Sigmoid colon (tissue), 7 donors: ENCODE measurements around the gene ARTN. TPM values are rescaled to one million over a fixed set of nuclear protein-coding genes. Genes with fewer than 3 reads are reported as not detected.

Experiments
- DNase-seq: peaks from one replicate; pipeline ENCODE4 v3.0.0-alpha.2; 2019
- H3K27ac ChIP-seq, 4 donors: fragments of 200-600 bp; sonication (generic); one replicate each; pipeline ENCODE4 v1.5.1; 2016 to 2019; ENCODE audit warnings: mild to moderate bottlenecking in 1 of 4
- H3K27me3 ChIP-seq, 3 donors: fragments of 200-600 bp; sonication (generic); one replicate each; pipeline ENCODE4 v1.5.1; 2019; ENCODE audit warnings: mild to moderate bottlenecking in 1 of 3
- H3K36me3 ChIP-seq, 4 donors: fragments of 200-600 bp; sonication (generic); one replicate each; pipeline ENCODE4 v1.5.1; 2016 to 2019
- H3K4me1 ChIP-seq, 4 donors: fragments of 200-600 bp; sonication (generic); one replicate each; pipeline ENCODE4 v1.5.1; 2017 to 2019
- H3K4me3 ChIP-seq, 4 donors: fragments of 200-600 bp; sonication (generic); one replicate each; pipeline ENCODE4 v1.5.1; 2017 to 2019; ENCODE audit warnings: mild to moderate bottlenecking in 2 of 4, moderate library complexity in 1 of 4
- H3K9me3 ChIP-seq, 4 donors: fragments of 200-600 bp in 3 of 4; sonication (generic) in 3 of 4; one replicate each; pipeline versions ENCODE4 v1.5.1 to v1.6.1; 2013 to 2019
- CTCF ChIP-seq, 4 experiments: fragments of 450-650 bp in 3 of 4; fragments of 200-600 bp in 1 of 4; IDR thresholded peaks; one replicate each; pipeline ENCODE4 v1.5.1; 2016 to 2019; ENCODE audit warnings: antibody characterized with exemption in 4 of 4, mild to moderate bottlenecking in 3 of 4, moderate library complexity in 2 of 4
- EP300 ChIP-seq, 4 donors: sonication (generic); formaldehyde crosslinking; IDR thresholded peaks; one replicate each; pipeline ENCODE4 v1.6.1; 2017; ENCODE audit warnings: antibody characterized with exemption in 4 of 4
- POLR2A ChIP-seq, 2 donors: fragments of 450-650 bp; IDR thresholded peaks; one replicate each; pipeline ENCODE4 v1.6.1; 2016; ENCODE audit warnings: antibody characterized with exemption in 2 of 2, mild to moderate bottlenecking in 2 of 2, moderate library complexity in 2 of 2
- POLR2AphosphoS5 ChIP-seq, 4 donors: sonication (generic); formaldehyde crosslinking; IDR thresholded peaks; one replicate each; pipeline ENCODE4 v1.6.1; 2017; ENCODE audit warnings: antibody characterized with exemption in 4 of 4
- WGBS, 2 donors: extraction: QIAGEN DNeasy Blood & Tissue Kit; methylation state at CpG; one replicate each; pipeline ENCODE4 v1.1.7; 2013; 5-methylcytosine and 5-hydroxymethylcytosine counted together
- intact Hi-C: fragments of 100-400 bp; cut with DNase I; formaldehyde crosslinking; loops from one replicate; pipeline ENCODE4 v1.15.1; 2023
- polyA plus RNA-seq, 3 donors: library from polyadenylated mRNA; stranded (reverse); fragments of 200-250 nt; gene quantifications; one replicate each; pipeline ENCODE4 v1.2.3, GENCODE V29; 2013
- total RNA-seq, 4 donors: library from RNA; depleted of rRNA; stranded (reverse); fragments of >200 nt; gene quantifications; one replicate each; pipeline ENCODE4 v1.1.0, GENCODE V29; 2016
- donor health status: healthy with polysubstance abuse.
- donor health status: Bipolar disorder and iron deficiency.
- donor health status: healthy.

The ARTN gene
- total and polyA plus RNA-seq, 7 donors, result 0.99 to 8.1 (median 2.4) TPM; not detected in 2

GRCh38 chr1:43942411-43942810, 8.8 kb downstream of the ARTN start:
- WGBS, 2 donors, result 92 to 96% methylated on average over 3 of the region's 3 CpGs
- TF ChIP-seq POLR2A (IDR thresholded peaks at IDR 0.05), result no peak
- no peak for TF ChIP-seq POLR2AphosphoS5 (IDR thresholded peaks at IDR 0.05)

GRCh38 chr1:43944860-43945259, 11.3 kb downstream of the ARTN start:
- no peak overlapping the region for H3K4me3 ChIP-seq
- no peak for TF ChIP-seq POLR2AphosphoS5 (IDR thresholded peaks at IDR 0.05)
- TF ChIP-seq CTCF (IDR thresholded peaks at IDR 0.05), result no peak
- TF ChIP-seq EP300 (IDR thresholded peaks at IDR 0.05), result no peak
- TF ChIP-seq POLR2A (IDR thresholded peaks at IDR 0.05), result no peak
- H3K27me3 ChIP-seq, result no peaks in the 10 kb centered on the region
- peaks cover 0 to 43% (median 37%) of the 10 kb centered on the region in 4 donors for H3K4me1 ChIP-seq
- 96 to 98% methylated on average over 1 of the region's 1 CpG for WGBS, 2 donors
- intact Hi-C loops, result loop anchor here (5.0 kb wide), 2 partner anchors 47 to 413 kb away; partner anchors contain the start of genes CCDC24 and PTPRF
- peaks cover 0 to 6% (median 3%) of the 10 kb centered on the region in 4 donors for H3K36me3 ChIP-seq
- no peak for DNase-seq
- H3K9me3 ChIP-seq, result no peaks in the 10 kb centered on the region
- no peak overlapping the region for H3K27ac ChIP-seq

More at GRCh38 chr1:43942411-43942810, 8.8 kb downstream of the ARTN start:
- intact Hi-C loops, result no loop called here
- no peak overlapping the region for H3K27ac ChIP-seq
- H3K9me3 ChIP-seq, result no peaks in the 10 kb centered on the region
- no peak overlapping the region for H3K4me3 ChIP-seq
- no peak for DNase-seq
- H3K4me1 ChIP-seq, result peaks cover 0 to 21% (median 16%) of the 10 kb centered on the region in 4 donors
- H3K36me3 ChIP-seq, result no peaks in the 10 kb centered on the region
- no peaks in the 10 kb centered on the region for H3K27me3 ChIP-seq

- H3K36me3 ChIP-seq, result peaks cover 0 to 11% (median 5%) of the 10 kb centered on the region in 4 donors
- H3K4me1 ChIP-seq, result peaks cover 0 to 45% (median 37%) of the 10 kb centered on the region in 4 donors
- H3K27me3 ChIP-seq, result no peaks in the 10 kb centered on the region
- no peaks in the 10 kb centered on the region for H3K9me3 ChIP-seq
- DNase-seq, result no peak
- H3K4me3 ChIP-seq, result peak overlapping the region; percentile 53 to 78 (median 72)
- WGBS, 2 donors, result 1 to 9% methylated on average over 3 of the region's 3 CpGs
- intact Hi-C loops, result loop anchor here (1.0 to 5.0 kb wide), 3 partner anchors 25 to 413 kb away; partner anchors contain the start of genes CCDC24, DPH2 and PTPRF
- TF ChIP-seq EP300 (IDR thresholded peaks at IDR 0.05), result no peak
- H3K27ac ChIP-seq, result peak overlapping the region; percentile 90 to 96 (median 93)
Measured at GRCh38 chr1:43945674-43946235, 12.2 kb downstream of the ARTN start.

- intact Hi-C loops, result loop anchor here (1.0 to 5.0 kb wide), 3 partner anchors 24 to 414 kb away; partner anchors contain the start of genes CCDC24, DPH2 and PTPRF
- H3K27me3 ChIP-seq, result no peaks in the 10 kb centered on the region
- WGBS, 2 donors, result 0 to 1% methylated on average over 74 of the region's 74 CpGs
- peaks cover 0 to 45% (median 37%) of the 10 kb centered on the region in 4 donors for H3K4me1 ChIP-seq
- peaks cover 0 to 11% (median 5%) of the 10 kb centered on the region in 4 donors for H3K36me3 ChIP-seq
- DNase-seq, result peak; percentile 97
- H3K27ac ChIP-seq, result peak within 1 kb of the TSS; percentile 90 to 96 (median 93)
- H3K9me3 ChIP-seq, result no peaks in the 10 kb centered on the region
- peak; percentile 49 to 88 (median 82) for TF ChIP-seq POLR2AphosphoS5 (IDR thresholded peaks at IDR 0.05)
- TF ChIP-seq EP300 (IDR thresholded peaks at IDR 0.05), result no peak
- TF ChIP-seq POLR2A (IDR thresholded peaks at IDR 0.05), result peak; percentile 62 to 68
- peak; percentile 40 to 74 (median 68) for TF ChIP-seq CTCF (IDR thresholded peaks at IDR 0.05)
- H3K4me3 ChIP-seq, result peak within 1 kb of the TSS; percentile 53 to 78 (median 72)
Measured at GRCh38 chr1:43946236-43947060, 12.8 kb downstream of the ARTN start, which contains the start of gene IPO13. TSS of gene IPO13 (plus strand) at chr1:43946950. CDS start at chr1:43947601, 651 bp downstream.

GRCh38 chr1:43947061-43947873, 13.7 kb downstream of the ARTN start:
- Histone ChIP-seq H3K9me3 (no peaks in the 10 kb centered on the region), H3K4me3 (peak overlapping the region; percentile 53 to 78 (median 72)), H3K4me1 (peaks cover 0 to 45% (median 37%) of the 10 kb centered on the region in 4 donors), H3K27ac (peak overlapping the region; percentile 90 to 96 (median 93)), H3K36me3 (peaks cover 0 to 11% (median 5%) of the 10 kb centered on the region in 4 donors), H3K27me3 (no peaks in the 10 kb centered on the region)
- no peak for DNase-seq
- TF ChIP-seq POLR2A (IDR thresholded peaks at IDR 0.05) (no peak), EP300 (IDR thresholded peaks at IDR 0.05) (no peak), POLR2AphosphoS5 (IDR thresholded peaks at IDR 0.05) (no peak), CTCF (IDR thresholded peaks at IDR 0.05) (no peak)
- intact Hi-C loops, result loop anchor here (5.0 kb wide), 2 partner anchors 45 to 415 kb away; partner anchors contain the start of genes CCDC24 and PTPRF
- WGBS, 2 donors, result 4 to 11% methylated on average over 27 of the region's 27 CpGs
